Measurements from ENCODE around the gene ASTL.

Gene ASTL

DNA sequence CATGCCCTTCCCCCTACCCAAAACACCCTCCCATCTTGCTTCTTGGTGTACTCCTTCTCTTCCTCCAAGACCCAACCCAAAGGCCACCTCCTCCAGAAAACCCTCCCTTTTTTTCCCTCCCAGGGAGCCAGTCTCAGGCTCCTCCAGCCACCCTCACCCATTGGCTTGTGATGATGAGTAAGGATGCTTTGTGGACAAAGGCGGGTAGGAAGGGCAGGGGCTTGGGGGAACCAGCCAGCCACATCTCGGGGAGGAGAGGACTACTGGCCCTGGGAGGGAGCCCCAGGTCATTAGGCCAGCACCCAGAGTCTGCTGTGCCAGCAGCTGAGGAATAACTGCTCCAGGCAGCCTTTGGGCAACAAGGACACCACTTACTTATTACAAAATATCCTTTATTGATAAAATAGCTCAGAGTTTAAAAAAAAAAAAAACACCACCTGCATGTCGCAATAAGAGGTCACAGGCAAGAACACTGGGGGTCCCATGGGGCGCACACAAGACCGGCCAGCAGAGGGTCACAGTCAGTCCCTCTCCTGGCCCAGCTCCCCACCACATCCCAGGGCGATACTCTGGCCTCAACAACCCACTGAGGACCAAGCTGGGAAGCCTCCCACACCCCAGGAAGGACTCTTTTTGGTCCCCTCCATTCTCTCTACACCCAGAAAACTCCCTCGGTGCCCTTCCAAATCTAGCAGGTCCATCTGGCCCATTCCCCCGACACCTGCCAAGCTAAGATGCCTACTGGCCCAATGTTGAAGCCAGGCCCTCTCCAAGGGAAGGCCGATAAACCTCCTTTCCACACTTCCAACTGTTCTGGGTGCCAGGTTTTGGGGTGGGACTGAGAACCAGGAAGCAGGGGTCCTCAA is 25.6 kb downstream of the ASTL start:
- no peak for DNase-seq (ENCODE audit: low read depth)

DNA sequence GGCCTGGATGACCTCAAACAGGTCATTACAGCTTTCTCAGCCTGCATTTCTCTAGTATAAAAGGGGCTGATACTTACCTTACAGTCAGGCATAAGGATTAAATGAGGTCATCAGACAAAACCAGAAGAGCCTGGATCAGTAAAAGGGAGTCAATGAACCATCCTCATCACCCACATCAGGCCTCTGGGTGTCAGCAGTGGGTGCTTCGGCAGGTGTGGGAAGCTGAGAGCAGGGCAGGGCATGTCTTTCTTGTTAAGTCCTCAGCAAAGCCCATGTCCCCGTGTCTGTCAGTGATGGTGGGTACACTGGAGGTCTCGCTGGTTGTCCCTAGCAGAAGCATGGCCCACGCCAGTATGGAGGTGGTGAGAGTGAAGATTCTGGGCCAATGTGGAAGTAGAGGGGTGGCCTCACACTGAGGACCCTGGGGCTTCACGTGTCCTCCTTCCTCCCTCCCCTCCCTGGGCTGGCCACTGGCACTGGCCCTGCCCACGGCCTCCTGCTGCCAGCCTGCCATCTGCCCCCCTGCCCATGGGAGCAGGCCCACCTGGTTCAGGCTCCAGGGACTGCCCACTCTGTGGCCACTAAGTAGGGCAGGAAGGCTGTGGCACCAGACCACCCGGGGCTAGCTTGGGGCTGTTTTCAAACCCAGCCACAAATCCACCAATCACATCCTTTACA is 26.3 kb downstream of the ASTL start:
- DNase-seq (ENCODE audit: low read depth): no peak

DNA sequence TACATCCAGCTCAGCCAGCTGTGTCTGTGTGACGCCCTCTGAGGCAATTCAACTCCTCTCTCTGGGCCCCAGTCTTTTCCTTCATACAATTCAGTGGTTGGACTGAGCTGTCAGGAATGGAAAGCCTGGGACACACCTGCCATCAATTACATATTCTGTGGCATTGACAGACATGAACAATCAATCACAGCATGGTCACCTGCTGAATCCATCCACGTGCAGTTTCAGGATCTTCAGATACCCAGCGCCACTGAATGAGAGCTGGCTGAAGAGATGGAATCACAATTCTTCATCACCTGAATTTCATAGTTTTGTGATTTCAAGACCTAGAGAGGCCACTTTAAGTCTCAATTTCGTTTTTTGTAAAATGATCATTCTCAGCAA is 27.1 kb downstream of the ASTL start:
- no peak for DNase-seq (ENCODE audit: low read depth)

DNA sequence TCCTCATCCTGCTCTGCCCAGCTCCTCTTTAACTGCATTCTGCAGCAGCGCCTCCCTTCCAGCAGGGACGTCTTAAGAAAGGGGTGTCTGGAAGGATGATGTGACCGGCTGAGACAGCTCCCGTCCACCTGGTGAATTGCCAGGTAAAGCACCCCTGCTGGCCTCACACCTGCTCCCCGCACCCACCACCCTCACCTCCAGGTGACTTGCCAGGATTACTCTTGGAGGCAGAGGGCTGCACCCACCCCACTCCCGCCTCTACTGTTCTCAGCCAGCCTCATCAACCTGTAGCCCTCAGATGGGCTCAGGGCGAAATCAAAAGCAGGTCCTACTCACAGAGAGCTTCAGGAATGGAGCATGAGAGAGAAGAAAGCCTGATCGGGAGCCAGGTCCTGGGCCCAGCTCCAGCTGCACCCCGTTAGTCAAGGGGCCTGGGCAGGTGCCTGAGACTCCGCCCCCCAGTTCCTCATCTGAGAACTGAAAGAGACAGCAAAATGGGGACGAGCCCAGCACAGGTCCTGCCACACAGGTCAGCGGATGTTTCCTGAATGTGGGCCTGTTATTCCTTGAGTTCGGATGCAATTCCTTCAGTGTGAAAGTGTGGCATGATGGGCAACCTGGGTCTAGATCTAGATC is 27.6 kb downstream of the ASTL start:
- DNase-seq (ENCODE audit: low read depth): no peak

DNA sequence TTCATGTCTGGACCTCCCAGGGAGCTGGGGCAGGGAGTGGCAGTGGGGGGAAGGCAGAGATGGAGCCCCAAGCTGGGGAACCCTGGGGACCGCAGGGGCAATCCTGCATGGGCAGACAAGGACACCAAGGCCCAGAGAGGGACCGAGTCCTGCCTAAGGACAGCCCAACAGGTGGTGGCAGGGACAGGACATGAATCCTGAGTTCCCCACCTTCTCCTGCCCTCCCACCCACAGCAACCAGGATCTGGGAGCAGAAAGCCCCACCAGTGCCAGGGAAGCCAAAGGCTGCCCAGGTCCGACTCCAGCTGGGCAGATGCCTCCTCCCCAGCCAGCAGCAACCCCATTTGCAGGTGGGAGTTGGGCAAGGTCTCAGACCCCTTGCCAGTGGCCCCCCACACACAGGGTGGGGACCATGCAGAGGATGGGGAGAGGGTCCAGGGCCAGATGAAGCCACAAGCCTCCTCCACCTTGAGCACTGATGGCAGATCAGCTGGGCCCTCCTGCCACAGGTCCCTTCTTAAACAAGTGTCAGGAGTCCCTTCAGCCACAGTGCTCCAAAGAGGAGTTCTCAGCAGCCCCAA is 28.3 kb downstream of the ASTL start:
- DNase-seq (ENCODE audit: low read depth): no peak

DNA sequence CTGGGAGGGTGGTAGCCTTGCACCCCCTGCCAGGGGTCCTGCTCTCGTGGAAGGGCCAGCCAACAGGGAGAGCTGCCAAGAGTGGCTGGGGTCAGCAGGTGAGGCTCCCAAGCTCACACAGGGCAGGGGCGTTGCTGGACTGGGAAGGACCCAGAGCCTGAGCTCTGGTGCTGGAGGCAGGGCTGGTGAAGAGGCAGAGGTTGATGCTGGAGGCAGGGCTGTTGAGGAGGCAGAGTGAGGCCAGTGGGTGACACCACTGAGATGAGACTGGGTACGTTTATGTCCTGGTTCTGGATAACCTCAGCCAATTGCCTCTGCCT is 29.0 kb downstream of the ASTL start:
- DNase-seq (ENCODE audit: low read depth): no peak

DNA sequence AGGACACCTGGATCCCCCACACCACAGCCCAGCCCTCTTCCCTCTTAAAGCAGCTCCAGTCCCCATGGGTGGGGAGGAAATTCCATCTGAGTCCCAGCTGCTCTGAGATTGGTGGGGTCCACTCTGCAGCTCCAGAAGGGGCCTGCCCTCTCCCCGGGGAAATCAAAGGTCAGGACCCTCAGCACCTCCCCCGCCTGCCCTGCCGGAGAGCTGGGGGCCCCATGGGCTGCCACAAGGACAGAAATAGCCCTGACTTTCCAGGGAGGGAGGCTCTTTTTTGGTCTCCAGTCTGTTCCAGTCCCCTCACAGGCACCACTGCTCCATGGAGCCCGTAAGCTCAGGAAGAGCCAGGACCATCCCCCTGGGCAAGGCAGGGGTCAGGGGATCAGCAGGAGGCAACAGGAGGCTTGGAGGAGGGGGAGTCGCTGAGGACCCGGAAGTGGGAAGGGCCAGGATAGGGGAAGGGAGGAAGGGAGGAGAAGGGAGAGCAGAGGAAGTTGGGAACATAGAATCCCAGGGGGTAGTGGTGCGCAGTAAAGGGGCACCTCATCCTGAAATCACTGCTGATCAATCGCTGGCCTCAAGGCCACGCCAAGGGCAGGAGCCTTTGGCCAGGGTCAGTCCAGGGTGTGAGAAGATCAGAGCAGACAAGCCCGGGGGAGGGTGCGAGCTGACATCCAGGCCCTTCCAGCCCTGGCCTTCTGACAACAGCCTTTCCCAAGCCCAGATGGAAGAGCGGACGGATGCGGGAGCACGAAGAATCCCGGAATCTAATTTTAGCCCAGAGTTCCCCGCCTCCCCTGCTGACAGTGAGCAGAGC is 29.6 kb downstream of the ASTL start:
- DNase-seq (ENCODE audit: low read depth): no peak

DNA sequence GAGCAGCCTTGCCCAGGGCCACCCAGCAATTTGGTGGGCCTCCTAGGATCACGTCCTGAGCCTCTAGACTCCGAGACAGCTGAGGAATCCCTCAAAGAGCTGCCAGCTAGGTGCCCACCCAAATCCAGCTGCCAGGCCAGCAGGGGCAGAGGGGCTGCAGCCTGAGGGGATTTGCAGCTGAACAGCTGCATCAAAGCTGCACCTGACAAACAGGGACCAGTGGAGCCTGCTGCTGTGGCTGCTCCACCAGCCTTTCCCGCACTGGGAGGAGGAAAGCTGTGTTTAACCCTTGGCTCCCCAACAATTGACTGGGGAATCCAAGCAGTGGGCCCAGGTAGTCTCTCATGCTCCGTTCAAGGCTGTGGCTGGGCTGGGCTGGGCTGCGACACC is 30.2 kb downstream of the ASTL start:
- no peak for DNase-seq (ENCODE audit: low read depth)

DNA sequence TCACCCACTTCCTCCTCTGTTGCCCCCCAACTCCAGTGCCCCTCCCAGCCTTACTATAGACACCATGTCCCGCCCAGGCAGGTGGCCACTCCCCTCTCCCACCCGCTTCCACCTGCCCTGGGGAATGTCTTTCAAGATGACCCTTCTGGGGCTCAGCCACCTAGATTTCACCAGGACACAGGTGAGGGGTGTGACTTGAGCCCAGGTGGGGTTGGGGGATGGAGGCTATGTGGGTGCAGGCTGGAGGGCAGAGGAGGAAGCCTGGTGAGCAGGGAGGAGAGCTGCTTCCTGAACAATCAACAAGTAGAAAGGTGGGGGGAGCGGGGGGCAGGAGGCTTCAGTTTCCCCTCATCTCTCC is 30.6 kb downstream of the ASTL start:
- DNase-seq (ENCODE audit: low read depth): no peak

DNA sequence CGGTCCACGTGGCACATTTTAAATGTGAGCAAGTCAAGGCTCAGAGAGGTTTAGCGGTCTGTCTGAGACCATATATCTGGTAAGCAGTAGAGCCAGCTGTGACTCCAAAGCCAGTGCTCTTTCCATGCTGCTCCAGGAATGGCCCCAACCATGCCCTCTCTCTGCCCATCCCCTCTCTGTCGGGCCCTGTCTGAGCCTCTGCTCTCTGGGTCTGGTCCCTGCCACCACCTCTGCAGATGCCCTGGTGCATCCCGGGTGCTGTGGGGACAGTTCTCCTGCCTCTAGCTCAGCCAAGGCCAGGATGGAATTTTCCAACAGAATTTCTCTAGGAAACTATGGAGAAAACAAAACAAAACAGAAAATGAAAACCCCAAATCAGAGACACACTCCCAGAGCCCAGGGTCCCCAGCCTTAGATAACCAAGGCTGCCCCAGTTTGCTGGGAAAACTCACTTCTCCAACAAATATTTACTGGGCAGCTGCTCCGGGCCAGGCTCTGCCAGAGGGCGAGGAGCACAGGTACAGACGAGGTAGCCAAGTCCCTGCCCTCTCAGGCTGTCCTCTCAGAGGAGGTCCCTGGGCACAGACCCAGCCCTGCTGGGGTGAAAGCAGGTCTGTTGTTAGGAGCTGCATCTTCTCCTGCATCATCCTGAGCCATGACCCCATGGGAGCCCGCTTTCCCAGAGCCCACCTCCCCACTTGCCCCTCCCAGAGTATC is 31.2 kb downstream of the ASTL start:
- DNase-seq (ENCODE audit: low read depth): no peak

DNA sequence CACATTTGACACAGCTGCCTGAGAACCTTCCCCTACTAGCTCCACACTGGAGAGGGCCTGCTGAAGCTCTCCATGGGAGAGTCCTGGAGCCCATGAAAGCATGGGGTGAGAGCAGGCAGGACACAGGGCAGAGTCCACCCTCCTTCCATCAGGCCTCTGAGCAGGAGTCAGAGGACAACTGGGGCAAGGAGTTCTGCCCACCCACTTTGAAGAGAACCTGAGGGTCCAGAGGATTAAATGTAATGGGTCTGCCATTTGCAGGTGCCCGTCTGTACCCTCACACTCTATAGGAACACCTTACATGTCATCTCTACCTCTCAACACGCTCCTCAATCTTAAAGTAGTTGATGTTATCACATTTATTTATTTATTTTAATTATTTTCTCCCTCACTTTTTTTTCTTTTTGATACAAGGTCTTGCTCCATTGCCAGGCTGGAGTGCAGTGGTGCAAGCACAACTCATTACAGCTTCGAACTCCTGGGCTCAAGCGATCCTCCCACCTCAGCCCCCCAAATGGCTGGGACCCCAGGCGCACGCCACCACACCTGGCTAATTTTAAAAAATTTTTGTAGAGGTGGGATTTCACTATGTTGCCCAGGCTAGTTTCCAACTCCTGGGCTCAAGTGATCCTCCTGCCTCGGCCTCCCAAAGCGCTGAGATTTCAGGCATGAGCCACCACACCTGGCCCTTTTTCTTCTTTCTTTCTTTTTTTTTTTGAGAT is 32.1 kb downstream of the ASTL start:
- DNase-seq (ENCODE audit: low read depth): no peak

DNA sequence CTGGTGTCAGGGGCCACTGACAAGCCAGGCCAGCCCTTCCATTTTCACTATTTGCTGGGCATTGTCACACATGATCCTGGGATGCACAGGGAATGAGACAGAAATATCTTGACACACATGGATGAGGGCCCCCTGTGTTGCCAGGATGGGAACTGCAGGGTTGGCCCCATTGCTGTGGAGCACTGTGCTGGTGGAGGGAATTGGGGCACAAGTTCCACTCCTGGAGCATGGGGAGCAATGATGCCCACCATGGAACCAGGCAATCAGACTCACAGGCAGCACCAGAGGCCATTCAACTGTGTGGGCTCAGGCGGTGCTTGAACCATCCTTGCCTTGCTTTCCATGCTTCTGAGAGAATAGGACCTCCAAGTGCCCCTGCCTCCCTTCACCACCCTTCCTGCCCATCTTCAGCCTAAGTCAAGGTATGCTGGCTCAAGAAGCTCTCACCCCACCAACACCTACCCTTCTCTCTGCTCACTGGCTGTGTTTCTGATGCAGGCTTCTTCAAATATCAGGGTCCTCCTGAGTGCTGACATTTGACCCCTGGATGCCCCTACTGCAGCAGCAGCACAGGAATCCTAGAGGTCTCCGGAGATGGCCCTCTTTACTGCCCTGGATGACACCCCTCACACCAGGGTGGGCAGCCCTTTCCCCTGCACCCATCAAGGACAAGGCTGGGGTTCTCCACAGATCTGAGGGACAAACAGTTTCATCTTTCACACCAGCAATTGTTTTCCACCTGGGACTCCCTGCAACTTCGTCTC is 33.0 kb downstream of the ASTL start:
- DNase-seq (ENCODE audit: low read depth): no peak

DNA sequence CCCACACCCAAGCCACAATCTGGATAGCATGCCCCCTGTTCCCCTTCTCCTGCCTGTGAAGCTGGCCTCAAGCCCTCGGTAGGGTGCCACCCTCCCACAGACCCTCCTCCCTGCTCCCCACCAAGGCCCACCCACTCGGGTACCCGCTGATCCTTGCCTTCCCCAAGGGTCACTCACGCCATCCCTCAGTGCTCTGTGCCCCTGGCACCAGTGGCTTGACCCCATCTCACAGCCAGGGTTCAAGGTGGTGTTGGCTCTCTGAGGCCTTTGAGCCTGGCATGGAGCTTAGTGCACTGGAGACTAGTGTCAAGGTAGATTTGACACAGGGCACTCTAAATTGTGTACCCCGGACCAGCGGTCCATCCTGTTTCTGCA is 33.8 kb downstream of the ASTL start:
- no peak for DNase-seq (ENCODE audit: low read depth)

DNA sequence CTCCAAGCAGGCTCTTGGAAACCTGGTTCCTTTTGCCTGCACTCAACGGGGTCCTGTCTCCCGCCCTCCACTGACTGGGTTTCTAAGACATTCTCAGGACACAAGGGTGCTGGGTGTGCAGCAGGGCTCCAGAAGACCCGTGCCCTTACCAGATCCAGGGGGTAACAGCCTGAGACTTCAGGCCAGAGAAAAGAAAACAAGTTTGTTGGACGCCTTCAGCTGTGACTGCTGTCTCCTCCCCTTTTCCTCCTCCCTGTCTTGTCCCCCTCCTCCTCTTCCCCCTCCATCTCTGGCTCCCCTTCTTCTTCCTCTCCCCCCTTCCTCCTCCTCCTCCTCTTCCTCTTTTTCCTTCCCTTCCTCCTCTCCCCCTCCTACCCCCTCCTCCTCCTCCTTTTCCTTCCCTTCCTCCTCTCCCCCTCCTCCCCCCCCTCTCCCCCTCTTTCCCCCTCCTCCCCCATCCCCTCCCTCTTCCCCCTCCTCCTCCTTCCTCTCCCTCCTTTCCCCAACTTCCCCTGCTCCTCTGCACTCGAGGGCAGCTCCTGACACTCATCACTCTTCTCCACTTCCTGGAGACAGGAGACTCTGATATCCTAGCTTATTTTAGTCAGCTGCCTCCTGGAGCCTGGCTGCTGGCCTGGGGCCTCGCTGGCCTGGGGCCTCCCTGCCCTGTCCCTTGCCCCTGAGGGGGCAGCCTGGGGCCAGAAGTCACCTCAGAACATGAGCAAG is 34.4 kb downstream of the ASTL start:
- no peak for DNase-seq (ENCODE audit: low read depth)

DNA sequence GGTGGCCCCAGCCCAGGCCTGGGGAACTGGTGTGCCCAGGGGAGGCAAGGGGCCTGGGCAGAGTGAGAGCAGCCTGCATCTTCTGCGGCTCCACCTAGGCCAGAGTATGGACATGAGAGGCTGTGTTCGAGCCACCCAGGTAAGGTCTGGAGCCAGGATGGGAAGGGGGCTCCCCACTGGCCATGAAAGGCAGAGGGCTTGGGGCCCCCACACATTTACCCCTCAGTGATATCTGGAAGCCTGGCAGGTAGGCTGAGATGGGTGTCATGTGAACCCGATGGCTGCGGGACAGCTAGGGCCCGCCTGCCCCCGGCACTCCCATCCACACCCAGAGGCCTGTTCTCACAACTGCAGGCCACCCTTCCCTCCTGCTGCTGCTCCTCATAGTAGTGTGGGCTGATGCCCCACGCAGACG is 35.1 kb downstream of the ASTL start:
- no peak for DNase-seq (ENCODE audit: low read depth)

DNA sequence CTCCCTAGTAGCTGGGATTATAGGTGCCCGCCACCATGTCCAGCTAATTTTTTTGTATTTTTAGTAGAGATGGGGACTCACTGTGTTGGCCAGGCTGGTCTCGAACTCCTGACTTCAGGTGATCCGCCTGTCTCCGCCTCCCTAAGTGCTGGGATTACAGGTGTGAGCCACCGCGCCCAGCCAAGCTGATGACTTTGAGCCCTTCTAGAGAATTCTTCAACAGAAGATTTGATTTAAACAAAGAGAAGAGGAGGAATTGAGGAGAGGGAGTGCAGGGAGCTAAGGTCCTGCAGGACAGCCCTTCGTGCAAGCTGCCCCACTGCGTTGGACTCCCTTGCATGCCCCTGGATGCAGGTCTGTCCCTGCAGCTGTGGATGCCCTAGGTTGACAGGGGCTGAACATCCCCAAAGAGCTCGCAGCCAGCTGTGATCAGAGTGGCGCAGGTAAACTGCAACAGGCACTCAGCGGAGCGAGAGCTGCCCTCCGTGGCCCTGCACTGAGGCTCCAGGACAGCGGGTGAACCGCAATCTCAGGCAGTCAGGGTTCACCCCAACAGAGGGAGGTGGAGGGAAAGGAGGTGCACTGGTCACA is 35.6 kb downstream of the ASTL start:
- no peak for DNase-seq (ENCODE audit: low read depth)

DNA sequence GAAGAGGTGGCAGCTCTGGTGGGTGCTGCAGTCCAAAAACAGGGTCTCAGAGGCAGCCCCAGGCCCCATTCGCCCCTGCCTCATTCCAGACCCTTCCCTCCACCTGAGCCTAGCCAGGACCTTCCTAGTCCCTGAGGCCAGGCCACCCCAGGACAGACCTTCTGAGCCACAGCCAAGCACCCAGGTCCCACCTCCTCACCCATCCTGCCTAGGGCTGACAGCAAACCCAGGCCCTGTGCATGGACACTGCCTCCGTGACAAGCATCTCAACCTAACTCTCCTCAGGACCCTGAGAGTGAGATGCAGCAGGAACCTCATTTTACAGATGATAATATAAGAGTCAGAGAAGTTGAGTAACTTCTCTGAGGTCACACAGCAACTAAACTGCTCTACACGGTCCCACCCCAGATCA is 37.4 kb downstream of the ASTL start:
- no peak for DNase-seq (ENCODE audit: low read depth)

DNA sequence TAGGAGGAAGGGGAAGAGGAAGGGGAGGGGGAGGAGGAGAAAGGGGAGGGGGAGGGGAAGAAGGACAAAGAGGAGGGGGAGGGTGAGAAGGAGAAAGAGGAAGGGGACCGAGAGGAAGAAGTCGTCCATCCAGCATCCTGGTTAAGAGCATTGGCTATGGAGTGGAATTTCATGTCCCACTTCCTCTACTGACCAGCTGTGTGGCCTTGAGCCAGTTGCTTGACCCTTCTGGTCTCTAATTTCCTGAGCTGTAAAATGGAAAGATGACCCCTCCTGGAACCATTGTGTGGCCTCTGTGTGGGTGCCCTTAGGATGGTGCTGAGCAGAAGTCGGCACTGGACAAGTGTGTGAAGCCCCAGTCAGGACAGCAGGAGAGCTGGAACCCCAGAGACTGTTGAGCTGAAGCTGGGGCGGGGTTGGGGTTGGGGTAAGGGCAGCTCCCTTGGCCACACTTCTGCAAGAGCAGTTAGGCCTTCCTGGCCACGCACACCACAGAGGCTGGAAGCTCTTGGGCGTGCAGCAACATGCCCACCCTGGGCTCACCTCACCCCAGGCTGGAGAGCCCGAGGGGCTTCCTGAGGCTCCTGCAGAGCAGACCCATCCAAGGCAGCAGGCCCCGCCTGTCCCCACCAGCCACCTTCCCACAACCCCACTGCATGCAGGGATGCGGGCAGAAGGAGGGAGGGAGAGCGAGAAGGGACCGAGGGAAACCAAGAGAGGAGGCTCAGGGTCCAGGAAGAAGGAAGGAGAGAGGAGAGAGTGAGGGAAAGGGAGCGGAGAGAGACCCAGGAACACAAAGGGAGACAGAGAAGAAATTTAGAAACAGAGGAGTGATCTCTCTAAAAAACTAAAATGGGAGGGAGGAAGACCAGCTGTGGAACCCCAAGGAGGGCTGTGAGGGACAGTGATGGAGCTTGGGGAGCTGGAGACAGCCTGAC is 38.2 kb downstream of the ASTL start:
- no peak for DNase-seq (ENCODE audit: low read depth)
